ENCODE results near the gene CC2D1A. TPM values are rescaled to one million over a fixed set of nuclear protein-coding genes. Genes with fewer than 3 reads are reported as not detected.
A peak's percentile ranks its signal among the peaks of the same experiment; 100 is the strongest.

CC2D1A gene
- total RNA-seq, 1 experiment from 2014 or later, result 19.7 TPM

DNA sequence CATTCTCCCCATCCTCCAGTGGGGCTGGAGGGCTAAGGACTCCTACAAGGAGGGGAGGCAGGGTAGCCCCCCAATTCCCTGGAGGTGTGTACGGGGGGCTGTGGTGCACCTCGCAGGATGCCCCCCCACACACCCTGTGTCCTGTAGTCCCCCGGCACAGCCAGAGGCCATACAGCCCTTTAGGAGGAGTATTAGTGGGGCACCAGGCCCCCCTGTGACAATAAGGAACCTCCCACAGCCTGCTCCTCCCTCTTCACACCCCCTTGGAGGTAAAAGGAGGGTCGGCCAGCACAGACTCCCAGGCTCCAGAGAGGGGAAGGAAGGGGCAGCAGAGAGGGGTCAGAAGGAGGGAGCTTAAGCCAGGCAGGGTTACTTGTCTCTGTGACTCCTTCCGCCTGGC, 29.2 kb upstream of the CC2D1A start, which contains the start of gene NANOS3:
NANOS3 (plus strand) TSS at position 301 of the 400 bp plus-strand sequence. CDS start 115 bp downstream, outside the sequence.
- DNase-seq (ENCODE audit: low read depth), result no peak

GRCh38 chr19:13877303-13877702, 28.7 kb upstream of the CC2D1A start:
- no peak for DNase-seq (ENCODE audit: low read depth)

GRCh38 chr19:13880059-13881043, 25.6 kb upstream of the CC2D1A start:
- DNase-seq (ENCODE audit: low read depth), result peak; percentile 96

DNA sequence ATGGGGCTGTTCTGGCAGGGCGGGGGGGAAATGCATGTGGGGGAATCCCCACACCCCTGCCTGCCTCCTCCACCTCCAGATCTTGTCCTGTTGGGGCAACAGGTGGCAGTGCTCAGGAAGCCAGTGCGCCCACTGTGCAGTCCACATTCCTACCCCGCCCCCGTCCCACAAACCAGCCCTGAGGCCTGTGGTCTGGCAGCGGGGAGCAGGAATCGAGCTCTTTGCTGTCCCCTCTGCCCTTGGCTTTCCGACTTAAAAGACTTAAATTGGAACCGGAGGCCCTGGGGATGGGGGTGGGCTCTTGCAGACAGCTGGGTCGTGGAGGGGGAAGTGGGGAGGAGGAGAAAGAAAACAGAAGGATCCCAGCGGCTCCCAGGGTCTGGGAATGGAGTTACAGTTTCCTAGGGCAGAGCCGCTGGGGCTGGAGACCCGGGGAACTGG, 24.7 kb upstream of the CC2D1A start:
- DNase-seq (ENCODE audit: low read depth), result no peak

- no peak for DNase-seq (ENCODE audit: low read depth)
Measured at GRCh38 chr19:13881692-13882418, 24.1 kb upstream of the CC2D1A start.

- DNase-seq (ENCODE audit: low read depth), result no peak
Measured at GRCh38 chr19:13882419-13882795, 23.6 kb upstream of the CC2D1A start.

DNA sequence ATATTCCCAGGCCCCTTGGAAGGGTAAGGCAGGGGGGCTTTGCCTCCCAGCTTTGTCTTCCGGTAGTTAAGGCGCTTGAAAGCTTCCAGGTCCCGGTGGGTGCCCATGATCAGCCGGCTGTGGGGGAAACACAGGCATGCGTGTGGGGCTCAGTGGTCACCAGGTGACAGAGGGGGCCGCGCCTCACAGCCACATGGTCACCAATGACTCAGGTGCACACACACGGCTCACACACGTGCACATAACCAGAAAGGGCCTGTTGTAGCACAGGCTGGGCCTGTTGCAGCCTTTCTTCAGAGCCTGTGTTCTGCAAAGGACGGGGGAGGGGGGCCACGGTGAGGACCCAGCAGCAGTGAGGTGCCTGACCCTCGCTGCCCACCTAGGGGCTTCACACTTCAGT, 23.2 kb upstream of the CC2D1A start:
- DNase-seq (ENCODE audit: low read depth), result no peak

- no peak for DNase-seq (ENCODE audit: low read depth)
Measured at GRCh38 chr19:13883516-13884064, 22.4 kb upstream of the CC2D1A start.

- DNase-seq (ENCODE audit: low read depth), result no peak
Measured at GRCh38 chr19:13884726-13885591, 21.0 kb upstream of the CC2D1A start.

DNA sequence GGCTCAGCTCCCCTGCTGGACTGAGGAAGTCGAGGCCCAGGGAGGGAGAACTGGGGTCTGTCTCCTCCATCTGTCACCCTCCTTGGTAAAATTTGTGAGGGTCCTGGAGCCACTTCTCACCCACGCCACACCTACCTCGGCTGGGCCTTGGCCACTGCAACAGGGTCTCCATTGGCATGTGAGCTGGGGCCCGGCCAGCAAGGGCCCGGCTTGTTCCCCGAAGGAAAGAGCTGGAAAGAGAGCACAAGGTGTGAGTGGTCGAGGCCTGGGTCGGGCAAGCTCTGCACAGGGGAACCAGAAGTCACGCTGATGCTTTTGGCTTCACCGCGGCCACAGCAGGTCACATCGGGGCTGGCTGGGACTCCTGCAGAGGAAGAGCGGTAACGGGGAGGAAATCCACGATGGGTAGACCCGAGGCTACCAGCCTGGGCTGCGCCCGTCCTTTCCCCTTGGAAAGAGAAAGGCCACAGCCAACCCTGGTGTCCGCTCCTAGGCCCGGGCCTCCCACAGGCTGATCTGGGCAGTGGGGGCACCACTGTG, 20.1 kb upstream of the CC2D1A start:
- DNase-seq (ENCODE audit: low read depth), result no peak

DNA sequence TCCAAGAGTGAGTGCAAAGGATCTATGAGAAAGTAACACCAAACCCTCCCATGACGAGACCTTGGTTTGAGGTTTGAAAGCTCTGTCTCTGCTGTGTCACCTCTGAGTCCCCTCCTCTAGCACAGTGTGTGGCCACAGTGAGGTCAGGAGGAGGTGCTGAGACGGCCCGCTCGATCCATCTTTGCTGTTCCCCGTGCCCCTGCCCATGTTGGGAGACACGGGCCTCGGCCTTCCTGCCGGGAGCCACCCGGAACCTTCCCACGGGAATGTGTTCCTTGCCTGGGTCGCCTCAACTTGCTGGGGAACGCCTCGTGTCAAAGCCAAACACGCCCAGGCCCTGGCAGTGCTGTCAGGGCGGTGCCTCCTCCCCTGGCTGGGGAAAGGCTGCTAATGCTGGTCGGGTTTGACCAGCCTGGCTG, 19.0 kb upstream of the CC2D1A start:
- DNase-seq (ENCODE audit: low read depth), result no peak

GRCh38 chr19:13887517-13887916, 18.5 kb upstream of the CC2D1A start:
- peak; percentile 60 for DNase-seq (ENCODE audit: low read depth)

DNA sequence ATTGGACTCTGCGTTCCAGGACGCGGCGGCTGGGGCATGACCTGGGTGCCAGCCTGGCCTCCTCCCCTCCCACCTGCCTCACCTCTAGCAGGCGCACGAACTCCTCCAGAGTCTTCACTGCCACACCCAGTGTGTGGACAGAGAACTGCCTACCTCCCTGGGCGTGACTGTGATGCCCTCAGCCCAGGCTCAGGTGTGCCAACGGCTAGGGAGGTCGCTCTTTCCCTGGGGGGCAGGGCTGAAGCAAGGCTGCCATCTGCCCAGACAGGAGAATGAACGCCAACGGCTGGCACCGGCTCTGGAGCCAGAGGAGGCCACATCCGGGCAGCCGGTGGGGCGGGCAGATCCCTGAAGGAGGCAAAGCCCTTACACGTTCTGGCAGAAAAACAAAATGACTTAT, 17.7 kb upstream of the CC2D1A start:
- no peak for DNase-seq (ENCODE audit: low read depth)

DNA sequence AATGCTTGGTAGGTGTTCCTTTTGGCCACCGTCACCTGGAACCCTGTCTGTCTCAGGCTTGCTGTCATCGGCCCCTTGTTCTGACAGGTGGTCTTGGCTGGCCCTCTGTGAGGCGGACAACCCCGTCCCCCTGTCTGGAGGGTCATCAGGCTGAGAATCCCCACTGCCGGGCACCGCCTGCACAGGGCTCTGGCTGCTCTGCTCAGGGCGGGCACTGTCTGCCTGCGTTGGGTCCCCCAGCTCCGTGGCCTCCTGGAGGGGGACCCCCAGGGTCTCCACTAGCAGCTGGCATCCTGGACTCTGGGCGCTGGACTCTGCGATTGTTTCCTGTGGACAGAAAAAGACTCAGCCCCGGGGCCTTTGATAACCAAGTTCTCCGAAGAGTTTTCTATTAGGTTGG, 15.9 kb upstream of the CC2D1A start:
- DNase-seq (ENCODE audit: low read depth), result no peak

- DNase-seq (ENCODE audit: low read depth), result no peak
Measured at GRCh38 chr19:13892870-13893269, 13.1 kb upstream of the CC2D1A start.

- no peak for DNase-seq (ENCODE audit: low read depth)
Measured at GRCh38 chr19:13894552-13894951, 11.4 kb upstream of the CC2D1A start.

GRCh38 chr19:13896227-13896626, 9.8 kb upstream of the CC2D1A start:
- no peak for DNase-seq (ENCODE audit: low read depth)

DNA sequence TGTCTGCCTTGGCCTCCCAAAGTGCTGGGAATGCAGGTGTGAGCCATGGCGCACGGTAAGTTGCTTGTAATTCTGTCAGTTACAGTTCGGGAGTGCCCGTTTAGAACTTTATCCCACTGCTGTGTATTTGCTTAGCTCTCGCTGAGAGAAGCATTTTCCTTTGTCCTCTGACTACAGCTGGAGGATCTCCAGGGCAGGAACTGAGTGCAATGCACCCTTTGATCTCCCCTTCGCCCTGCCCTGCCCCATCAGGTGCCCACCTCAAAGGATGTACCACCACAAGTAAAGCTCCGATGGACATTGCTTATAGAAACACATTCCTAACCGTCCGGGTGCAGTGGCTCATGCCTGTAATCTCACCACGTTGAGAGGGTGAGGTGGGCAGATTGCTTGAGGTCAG, 6.6 kb upstream of the CC2D1A start:
- no peak for DNase-seq (ENCODE audit: low read depth)

DNA sequence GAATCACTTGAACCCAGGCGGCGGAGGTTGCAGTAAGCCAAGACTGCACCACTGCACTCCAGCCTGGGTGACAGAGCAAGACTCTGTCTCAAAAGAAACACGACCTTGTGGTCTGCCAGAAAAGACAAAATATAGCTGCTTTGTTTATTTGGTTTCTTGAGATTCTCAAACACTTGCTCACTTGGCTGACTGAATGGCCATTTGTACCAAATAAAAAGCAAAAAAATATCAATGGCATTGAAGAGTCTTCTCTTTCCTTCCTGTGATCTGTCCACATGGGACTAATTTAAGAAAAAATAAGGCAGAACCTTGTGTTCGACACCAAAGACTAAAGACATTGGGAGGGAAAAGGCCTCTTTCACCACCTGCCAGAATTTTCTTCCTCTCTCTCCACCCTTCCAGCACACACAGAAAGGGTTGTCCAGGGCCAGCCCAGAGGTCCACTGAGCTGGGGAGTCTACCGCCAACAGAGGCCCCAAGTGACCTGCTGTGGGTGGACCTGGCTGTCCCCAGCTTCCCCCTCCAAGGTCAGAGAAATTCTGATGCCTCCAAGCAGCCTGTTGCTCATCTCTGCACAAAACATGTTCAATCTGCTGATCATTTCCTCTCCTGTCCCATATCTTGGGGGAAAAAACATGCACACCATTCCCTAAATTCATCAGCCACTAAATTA, 6.0 kb upstream of the CC2D1A start:
- DNase-seq (ENCODE audit: low read depth), result no peak

DNA sequence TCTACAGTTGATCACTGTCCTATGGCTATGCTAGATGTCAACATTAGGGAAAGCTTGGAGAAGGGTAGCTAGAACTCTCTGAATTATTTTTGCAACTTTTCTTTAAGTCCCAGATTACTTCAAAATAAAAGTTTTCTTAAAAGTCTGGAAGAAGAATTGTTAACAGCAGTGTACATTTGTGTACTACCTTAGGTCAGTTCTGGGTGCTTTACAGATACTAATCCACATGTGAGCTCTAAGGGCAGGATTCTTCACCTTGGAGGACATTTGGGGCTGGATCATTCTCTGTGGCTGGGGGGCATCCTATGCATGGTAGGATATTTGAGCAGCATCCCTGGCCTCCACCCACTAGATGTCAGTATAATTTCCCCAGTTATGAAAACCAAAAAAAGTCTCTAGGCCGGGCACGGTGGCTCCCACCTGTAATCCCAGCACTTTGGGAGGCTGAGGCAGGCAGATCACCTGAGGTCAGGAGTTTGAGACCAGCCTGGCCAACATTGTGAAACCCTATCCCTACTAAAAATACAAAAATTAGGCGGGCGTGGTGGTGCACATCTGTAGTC, 2.9 kb upstream of the CC2D1A start:
- peak; percentile 48 for DNase-seq (ENCODE audit: low read depth)
